Medulla oblongata (tissue), 1 donor: ENCODE data around the gene JMJD4.

Source experiments
- DNase-seq: peaks from one replicate; pipeline ENCODE4 v3.0.0-alpha.2; 2015; ENCODE audit errors: extremely low spot score

Gene JMJD4

GRCh38 chr1:227749225-227749624 lies 14.1 kb upstream of the JMJD4 start:
- no peak for DNase-seq

- DNase-seq = no peak
These were observed 13.5 kb upstream of the JMJD4 start for GRCh38 chr1:227748496-227749182.

DNA sequence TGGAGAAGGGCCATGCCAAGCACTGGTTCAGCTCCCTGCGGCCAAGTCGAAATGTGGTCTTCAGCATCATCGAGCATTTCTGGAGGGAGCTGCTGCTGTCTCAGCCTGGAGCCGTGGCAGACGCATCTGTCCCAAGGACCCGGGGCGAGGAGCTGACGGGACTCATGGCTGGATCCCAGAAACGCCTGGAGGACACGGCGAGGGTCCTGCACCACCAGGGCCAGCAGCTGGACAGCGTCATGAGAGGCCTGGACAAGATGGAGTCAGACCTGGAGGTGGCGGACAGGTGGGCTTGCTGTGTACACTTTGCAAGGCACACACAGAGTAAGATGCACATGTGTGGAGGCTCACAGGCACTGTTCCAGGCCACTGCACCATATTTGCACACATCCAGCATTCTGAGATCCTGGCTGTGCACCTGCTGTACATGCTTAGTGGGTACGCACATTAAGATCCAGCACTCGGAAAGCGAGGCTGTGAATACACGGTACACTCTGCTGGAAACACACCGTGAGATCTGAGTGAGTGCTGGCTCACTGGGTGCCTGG lies 12.9 kb upstream of the JMJD4 start:
- DNase-seq = no peak

GRCh38 chr1:227747382-227747781 lies 12.3 kb upstream of the JMJD4 start:
- no peak for DNase-seq

- DNase-seq = no peak
These were observed 11.6 kb upstream of the JMJD4 start for GRCh38 chr1:227746676-227747075.

DNA sequence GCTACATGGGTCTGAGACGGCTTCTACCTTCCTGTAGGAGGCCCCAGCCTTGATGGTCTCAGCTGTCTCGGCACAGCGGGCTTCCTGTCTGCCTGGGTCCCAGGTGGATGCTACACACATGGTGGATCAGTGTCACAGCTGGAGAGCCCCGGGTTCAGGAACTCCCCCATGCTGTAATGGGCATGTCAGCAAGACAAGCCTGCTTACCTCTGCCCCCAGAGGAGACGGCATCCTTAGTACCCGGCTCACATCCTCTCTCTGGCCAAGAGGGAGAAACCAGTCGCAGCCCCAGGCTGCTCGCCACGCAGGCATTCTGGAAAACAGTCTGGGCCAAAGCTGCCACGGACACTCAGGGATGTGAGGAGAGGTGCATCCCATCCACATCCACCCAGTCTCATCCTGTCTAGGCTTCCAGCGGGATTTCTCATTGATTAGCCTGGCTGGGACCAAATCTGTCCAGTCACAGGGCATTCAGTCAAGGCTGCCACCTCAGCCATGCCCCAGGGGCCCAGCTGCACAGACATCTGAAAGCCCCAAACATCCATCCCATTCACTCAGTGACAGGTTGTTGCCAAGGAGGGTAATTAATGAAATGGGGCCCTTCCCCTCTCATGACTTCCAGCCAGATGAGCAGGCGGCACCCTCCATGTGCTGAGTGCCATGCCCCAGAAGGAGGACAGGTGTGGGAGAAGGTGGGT lies 10.6 kb upstream of the JMJD4 start:
- no peak for DNase-seq

DNA sequence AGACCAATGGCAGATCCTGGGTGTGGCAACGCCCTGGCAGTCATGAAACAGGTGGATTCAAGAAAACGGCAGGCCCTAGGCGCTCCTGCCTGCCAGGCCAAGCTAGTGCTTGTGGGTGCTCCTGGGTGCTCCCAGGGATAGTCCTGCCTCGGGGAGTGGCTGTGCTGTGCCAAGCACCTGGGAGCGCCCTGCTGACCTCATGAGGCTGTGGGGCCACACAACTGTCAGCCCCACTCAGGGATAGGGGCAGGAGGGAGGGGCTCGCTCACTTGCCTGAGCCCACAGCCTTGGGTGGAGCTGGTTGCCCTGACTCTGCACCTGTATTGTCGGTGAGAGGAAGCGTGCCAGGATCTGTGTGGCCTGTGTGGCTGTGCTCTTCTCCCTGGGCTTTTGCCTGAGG lies 9.6 kb upstream of the JMJD4 start:
- DNase-seq = no peak

GRCh38 chr1:227742738-227743715 lies 7.9 kb upstream of the JMJD4 start:
- DNase-seq = no peak

- no peak for DNase-seq
These were observed 6.2 kb upstream of the JMJD4 start for GRCh38 chr1:227741166-227741870.

DNA sequence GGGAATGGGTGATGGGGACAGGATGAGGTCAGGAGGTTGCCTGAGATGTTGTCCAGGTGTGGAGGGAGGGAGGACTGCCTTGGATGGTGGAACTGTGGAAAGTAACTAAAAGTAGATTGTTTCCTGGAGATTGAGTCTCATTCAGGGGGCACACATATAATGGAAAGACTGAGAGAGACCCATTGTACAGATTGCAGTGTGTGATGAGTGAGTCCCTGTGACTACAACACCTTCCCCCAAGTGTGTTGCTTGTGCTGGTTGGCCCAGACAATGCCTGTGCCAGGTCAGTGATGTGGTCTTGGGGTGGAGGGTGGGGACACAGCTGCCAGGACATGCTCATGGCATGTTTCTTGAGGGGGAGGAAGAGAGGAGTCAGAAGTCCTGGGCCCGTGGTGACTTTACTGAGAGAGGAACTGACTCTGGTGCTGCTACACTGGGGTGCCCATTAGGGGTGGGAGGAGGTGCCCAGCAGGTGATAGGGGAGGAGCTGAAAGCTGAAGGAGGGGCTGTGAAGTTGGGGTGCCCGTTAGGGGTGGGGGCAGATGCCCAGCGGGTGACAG lies 5.4 kb upstream of the JMJD4 start:
- no peak for DNase-seq

DNA sequence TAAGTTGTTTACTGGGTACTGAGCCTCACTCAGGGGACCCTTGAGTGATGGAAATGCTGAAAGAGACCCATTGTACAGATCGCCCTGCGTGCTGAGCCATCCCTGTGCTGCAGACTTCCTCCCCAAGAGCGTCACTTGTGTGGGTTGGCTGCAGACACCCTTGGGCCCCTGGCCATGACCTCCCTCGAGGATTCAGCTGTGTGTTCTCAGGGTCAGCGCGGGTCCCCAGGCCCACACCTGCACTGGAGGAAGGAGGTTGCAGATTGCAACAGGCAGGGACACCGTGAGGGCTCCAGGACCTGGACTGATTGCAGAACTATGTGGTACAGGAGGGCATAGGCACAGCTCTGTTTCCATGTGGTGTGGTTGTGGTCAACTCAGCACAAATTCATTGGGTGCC lies 4.5 kb upstream of the JMJD4 start:
- no peak for DNase-seq

- DNase-seq = no peak
These were observed 3.7 kb upstream of the JMJD4 start for GRCh38 chr1:227738820-227739219.

DNA sequence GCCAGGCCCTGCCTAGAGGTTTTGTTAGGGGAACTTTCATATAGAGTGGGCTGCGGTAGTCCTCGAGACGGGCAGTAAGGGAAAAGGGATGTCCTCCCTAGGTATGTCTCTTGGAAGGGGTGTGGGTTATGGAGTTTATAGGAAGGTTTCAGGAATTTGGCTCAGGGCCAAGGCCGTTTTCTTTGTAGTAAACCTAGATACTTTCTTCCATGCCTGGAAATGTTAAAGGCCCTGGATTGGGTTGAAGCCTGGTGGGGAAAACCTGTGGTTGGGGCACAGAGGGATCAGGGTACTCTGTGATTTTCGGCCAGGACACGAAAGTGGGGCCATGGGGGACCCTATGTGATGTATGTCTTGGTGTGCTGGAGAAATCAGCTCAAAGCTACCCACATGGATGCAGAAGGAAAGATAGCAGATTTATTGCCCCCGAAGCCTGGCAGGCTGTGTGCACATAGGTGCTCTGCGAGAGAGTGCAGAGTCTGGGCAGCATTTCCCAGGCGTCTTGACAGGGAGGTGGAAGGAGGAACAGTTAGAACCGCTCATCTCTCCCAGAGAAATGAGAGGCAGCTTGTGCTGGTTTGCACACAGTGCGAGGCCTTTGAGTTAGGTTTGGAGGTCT lies 1.8 kb upstream of the JMJD4 start:
- no peak for DNase-seq

GRCh38 chr1:227735539-227736285 lies 610 bp upstream of the JMJD4 start:
- no peak for DNase-seq

DNA sequence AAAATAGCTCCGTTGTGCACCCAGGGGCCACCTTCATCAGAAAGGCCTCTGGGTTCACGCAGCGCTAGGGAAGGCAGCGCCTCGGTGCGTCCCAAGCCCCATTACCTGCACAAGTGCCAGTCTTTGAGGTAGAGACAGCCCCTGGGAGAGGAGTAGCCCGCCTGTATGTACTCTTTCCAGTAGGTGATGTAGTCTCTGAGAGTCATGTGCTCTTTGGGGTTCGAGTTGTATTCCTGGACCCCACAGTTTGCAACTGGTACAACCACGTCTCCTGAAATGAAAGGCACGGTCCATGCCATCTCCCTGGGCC lies 601 bp downstream of the JMJD4 start:
- DNase-seq = no peak

DNA sequence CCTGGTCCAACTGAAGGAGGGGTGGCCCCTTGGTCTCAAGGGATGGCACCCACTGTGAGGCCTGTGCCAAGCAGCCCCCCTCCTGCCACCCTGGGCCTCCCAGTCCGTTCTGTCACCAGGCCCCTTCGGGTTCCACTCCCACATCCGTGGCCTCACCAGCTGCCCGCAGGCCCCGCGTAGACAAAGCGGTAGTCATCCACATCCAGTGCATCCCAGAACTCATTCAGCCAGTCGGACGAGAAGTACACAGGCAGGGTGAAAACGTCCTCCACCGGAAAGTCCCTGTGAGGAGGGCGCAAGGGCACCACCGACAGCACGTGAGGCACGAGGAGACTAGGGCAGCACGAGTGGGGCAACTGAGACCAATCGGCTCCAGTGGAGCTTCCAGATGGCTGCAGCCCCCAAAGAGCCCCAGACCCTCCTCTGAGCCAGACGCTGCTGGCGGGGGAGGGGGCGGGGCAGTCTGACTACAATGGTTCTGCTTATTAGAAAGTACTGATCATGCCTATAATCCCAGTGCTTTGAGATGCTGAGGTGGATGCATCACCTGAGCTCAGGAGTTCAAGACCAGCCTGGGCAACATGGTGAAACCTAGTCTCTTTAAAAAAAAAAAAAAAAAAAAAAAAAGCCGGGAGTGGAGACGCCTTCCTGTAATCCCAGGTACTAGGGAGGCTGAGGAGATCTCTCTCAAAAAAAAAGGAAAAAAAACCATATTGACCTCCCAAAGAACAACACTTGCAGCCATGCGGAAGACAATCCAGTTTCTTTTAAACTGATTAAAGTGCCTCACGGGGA lies 1.2 kb downstream of the JMJD4 start:
- DNase-seq = no peak

DNA sequence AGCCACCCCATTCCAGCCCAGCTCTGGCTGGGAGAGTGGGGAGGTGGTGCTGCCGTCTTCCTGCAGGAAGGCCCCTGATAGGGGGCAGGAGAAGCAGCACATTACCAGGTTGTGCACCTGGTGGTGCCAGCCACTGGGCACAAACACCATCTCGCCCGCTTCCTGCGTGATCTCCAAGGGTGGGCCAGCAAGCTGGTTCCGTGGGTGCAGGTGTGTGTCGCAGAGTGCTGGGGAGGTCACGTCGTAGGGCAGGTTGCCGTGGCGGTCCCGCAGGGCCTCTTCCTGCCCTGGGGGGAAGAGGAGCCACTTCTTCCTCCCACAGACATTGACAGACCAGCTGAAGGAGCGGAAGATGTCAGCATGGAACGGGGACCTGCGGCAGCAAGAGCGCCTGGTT lies 1.8 kb downstream of the JMJD4 start:
- no peak for DNase-seq

DNA sequence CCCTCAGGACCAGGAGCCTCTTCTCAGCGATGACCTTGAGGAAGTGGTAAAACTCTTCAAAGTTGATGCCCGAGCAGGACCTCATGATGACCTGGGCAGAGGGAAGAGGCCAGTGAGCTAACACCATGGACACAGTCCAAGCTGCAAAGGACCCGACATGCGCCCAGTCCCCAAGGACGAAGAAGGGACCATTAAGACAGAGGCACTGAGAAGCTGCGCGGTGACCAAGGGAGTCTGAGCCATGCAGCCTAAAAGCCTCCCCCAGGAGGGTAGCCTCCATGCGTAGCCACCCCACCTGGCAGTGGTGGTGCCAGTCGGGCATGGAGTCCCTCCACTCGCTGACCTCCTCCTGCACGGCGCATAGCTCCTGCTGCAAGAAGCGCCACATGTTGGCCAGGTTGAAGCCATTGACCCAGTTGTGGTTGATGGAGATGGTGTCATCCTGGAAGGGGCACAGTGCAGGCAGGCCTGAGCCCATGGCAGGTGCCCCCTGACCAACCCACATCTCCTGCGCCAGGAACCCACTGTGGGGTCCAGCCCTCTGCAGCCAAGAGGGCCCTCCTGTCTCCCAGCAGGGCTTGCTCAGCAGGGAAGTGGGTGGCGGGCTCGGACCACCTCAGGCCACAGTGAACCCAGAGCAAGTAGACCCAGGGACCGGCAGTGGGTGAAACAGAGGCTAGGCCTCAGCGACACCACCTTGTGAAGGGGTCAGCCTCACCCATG lies 2.4 kb downstream of the JMJD4 start:
- DNase-seq = no peak
